ENCODE measurements around the gene STK35.

GRCh38 chr20:2137552-2138201 is 36.0 kb downstream of the STK35 start:
- no peak for TF ChIP-seq CTCF (conservative IDR thresholded peaks at IDR 0.05; ENCODE audit: low read depth, low read length)
- TF ChIP-seq EZH2 (IDR thresholded peaks at IDR 0.05; ENCODE audit: low read length, unreplicated experiment): no peak
- no peak for TF ChIP-seq EZH2phosphoT487 (IDR thresholded peaks at IDR 0.05; ENCODE audit: borderline replicate concordance, low read length)
